ENCODE data around the gene SPDYE16. TPM values are rescaled to one million over a fixed set of nuclear protein-coding genes. Genes with fewer than 3 reads are reported as not detected.
"Not testable (repeated sequence)": the region's sequence is repeated elsewhere in the genome, so short reads cannot be mapped to it uniquely, and the experiment has no call there.

SPDYE16 gene
- total RNA-seq, 1 donor: not detected

DNA sequence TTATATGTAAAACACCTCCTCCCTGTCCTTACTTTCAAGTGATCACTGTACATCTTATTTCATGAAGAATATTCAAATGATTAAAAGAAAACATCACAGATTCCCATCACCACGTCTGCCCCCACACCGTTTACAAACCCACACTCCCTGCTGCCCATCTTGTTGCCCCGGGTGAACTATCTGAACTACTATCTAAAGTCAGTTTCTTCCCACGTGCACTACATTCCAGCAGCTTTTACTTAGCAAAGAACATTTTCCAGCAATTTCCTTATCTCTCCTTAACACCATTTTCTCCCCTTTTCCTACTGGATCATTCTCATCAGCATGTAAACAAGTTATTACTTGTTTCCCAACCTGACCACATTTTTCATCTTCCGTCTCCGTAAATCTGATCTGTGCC, 16.6 kb upstream of the SPDYE16 start:
- DNase-seq (ENCODE audit: low read depth); H3K4me3 ChIP-seq (ENCODE audit: low read depth, low read length): not testable (repeated sequence)

- not testable (repeated sequence) for H3K4me3 ChIP-seq (ENCODE audit: low read depth, low read length); DNase-seq (ENCODE audit: low read depth)
Measured at GRCh38 chr7:76551992-76552391, 8.9 kb upstream of the SPDYE16 start.

GRCh38 chr7:76549855-76550248, 6.8 kb upstream of the SPDYE16 start:
- peak overlapping the region; percentile 74 for H3K4me3 ChIP-seq (ENCODE audit: low read depth, low read length)
- not testable (repeated sequence) for DNase-seq (ENCODE audit: low read depth)

- peak overlapping the region; percentile 74 for H3K4me3 ChIP-seq (ENCODE audit: low read depth, low read length)
- peak; percentile 89 for DNase-seq (ENCODE audit: low read depth)
Measured at GRCh38 chr7:76549025-76549854, 6.1 kb upstream of the SPDYE16 start.

- not testable (repeated sequence) for H3K4me3 ChIP-seq (ENCODE audit: low read depth, low read length)
Measured at GRCh38 chr7:76531643-76532042, 11.5 kb downstream of the SPDYE16 start.

GRCh38 chr7:76526183-76526582, 16.9 kb downstream of the SPDYE16 start:
- not testable (repeated sequence) for DNase-seq (ENCODE audit: low read depth); H3K4me3 ChIP-seq (ENCODE audit: low read depth, low read length)

More at GRCh38 chr7:76531643-76532042, 11.5 kb downstream of the SPDYE16 start:
- not testable (repeated sequence) for DNase-seq (ENCODE audit: low read depth)

DNA sequence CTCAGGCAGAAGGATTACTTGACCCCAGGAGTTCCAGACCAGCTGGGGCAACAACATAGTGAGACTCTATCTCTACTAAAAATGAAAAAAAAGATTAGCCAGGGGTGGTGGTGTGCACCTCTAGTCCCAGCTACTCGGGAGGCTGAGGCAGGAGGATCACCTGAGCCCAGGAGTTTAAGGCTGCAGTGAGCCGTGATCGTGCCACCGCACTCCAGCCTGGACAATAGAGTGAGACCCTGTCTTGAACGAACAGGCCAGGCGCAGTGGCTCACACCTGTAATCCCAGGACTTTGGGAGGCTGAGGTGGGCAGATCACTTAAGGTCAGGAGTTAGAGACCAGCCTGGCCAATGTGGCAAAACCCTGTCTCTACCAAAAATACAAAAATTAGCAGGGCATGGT, 26.2 kb downstream of the SPDYE16 start:
- not testable (repeated sequence) for DNase-seq (ENCODE audit: low read depth)

GRCh38 chr7:76515999-76516443, 27.1 kb downstream of the SPDYE16 start:
- no peak overlapping the region for H3K4me3 ChIP-seq (ENCODE audit: low read depth, low read length)
- TF ChIP-seq CTCF (IDR thresholded peaks at IDR 0.05; ENCODE audit: insufficient read depth, low read depth, low read length): peak; percentile 26
- DNase-seq (ENCODE audit: low read depth): no peak

More for the DNA sequence above, 26.2 kb downstream of the SPDYE16 start:
- H3K4me3 ChIP-seq (ENCODE audit: low read depth, low read length): not testable (repeated sequence)

- peak; percentile 16 for DNase-seq (ENCODE audit: low read depth)
- H3K4me3 ChIP-seq (ENCODE audit: low read depth, low read length): no peak overlapping the region
- no peak for TF ChIP-seq CTCF (IDR thresholded peaks at IDR 0.05; ENCODE audit: insufficient read depth, low read depth, low read length)
Measured at GRCh38 chr7:76514926-76515771, 27.9 kb downstream of the SPDYE16 start.

DNA sequence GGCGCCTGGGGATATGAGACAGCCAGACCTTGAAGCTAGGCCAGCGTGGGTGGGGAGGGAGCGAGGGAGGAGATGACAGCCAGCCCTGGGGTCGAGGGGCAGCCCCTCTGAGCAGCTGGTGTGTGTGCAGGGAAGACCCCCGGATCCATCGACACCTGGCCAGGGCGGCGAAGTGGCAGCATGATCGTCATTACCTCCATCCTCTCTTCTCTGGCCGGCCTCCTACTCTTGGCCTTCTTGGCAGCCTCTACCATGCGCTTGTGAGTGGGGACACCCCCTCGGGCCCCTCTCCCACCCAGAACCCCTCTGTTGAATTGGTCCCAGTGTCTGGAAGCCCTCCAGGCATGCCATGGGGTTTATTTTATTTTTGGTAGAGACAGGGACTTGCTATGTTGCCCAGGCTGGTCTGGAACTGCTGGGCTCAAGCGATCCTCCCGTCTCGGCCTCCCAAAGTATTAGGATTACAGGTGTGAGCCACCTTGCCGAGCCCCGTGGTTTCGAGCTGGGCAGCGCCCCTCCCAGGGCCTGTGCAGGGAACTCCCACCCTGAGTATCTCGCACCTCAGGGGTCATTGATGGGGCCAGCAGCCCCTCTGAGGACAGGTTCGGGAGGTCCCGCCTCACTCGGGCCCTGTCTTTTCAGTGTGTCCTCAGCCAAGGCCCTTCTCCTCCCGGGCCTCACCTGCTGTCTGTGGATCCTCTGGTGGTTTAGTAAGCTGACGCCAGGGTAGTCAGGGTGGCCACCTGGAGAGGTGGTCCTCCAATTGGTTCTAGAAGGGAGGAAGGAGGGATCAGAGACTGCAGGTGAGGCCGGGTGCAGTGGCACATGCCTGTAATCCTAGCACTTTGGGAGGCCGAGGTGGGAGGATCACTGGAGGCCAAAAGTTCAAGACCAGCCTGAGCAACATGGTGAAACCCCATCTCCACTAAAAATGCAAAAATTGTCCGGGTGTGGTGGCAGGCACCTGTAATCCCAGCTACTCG, 29.0 kb downstream of the SPDYE16 start:
- no peak overlapping the region for H3K4me3 ChIP-seq (ENCODE audit: low read depth, low read length)
- no peak for TF ChIP-seq CTCF (IDR thresholded peaks at IDR 0.05; ENCODE audit: insufficient read depth, low read depth, low read length)
- no peak for DNase-seq (ENCODE audit: low read depth)

Measured in fibroblast of villous mesenchyme (primary cell).